Stimulated activated effector memory CD8-positive, alpha-beta T cell treated with anti-CD3 and anti-CD28 coated beads, Interleukin-12 subunit alpha, Interleukin-12 subunit beta, amount 100 ng/mL, for 72 hours (primary cell): ENCODE measurements around the gene CRYBA2.
A peak's percentile ranks its signal among the peaks of the same experiment; 100 is the strongest.

Experiments
- ATAC-seq: fragments of 150-1000 bp; cut with Tn5 transposase; 2 replicates; pipeline ENCODE4 v1.10.0; 2021
- DNase-seq, 2 donors: peaks; one replicate each; pipeline ENCODE4 v3.0.0; 2021 to 2022; ENCODE audit warnings: low spot score in 2 of 2
- H3K27ac Mint-ChIP-seq: one replicate; pipeline ENCODE4 v1.8.0; 2022; ENCODE audit warnings: mild to moderate bottlenecking, mixed read lengths
- H3K36me3 Mint-ChIP-seq: one replicate; pipeline ENCODE4 v1.8.0; 2022; ENCODE audit warnings: mild to moderate bottlenecking, mixed read lengths
- H3K4me1 Mint-ChIP-seq: one replicate; pipeline ENCODE4 v1.8.0; 2022; ENCODE audit warnings: mixed read lengths
- H3K4me3 Mint-ChIP-seq: one replicate; pipeline ENCODE4 v1.8.0; 2022; ENCODE audit warnings: mild to moderate bottlenecking, mixed read lengths
- H3K9me3 Mint-ChIP-seq: one replicate; pipeline ENCODE4 v1.8.0; 2022; ENCODE audit warnings: mixed read lengths

CRYBA2 gene

GRCh38 chr2:218961229-218961628, 32.0 kb downstream of the CRYBA2 start:
- H3K9me3 Mint-ChIP-seq: no peaks in the 10 kb centered on the region
- peak overlapping the region; percentile 61 for H3K4me3 Mint-ChIP-seq
- peaks cover 6% of the 10 kb centered on the region for H3K36me3 Mint-ChIP-seq
- no peak overlapping the region for H3K27ac Mint-ChIP-seq
- no peak for DNase-seq
- peaks cover 15% of the 10 kb centered on the region for H3K4me1 Mint-ChIP-seq
- ATAC-seq: no peak

GRCh38 chr2:218960309-218961165, 32.7 kb downstream of the CRYBA2 start:
- DNase-seq (no peak), ATAC-seq (no peak)
- H3K27ac Mint-ChIP-seq: no peak overlapping the region
- peaks cover 6% of the 10 kb centered on the region for H3K36me3 Mint-ChIP-seq
- H3K4me1 Mint-ChIP-seq: peaks cover 15% of the 10 kb centered on the region
- no peaks in the 10 kb centered on the region for H3K9me3 Mint-ChIP-seq
- peak overlapping the region; percentile 61 for H3K4me3 Mint-ChIP-seq

- H3K36me3 Mint-ChIP-seq: peaks cover 6% of the 10 kb centered on the region
- DNase-seq (no peak), ATAC-seq (no peak)
- no peaks in the 10 kb centered on the region for H3K9me3 Mint-ChIP-seq
- H3K4me1 Mint-ChIP-seq: peaks cover 15% of the 10 kb centered on the region
- H3K4me3 Mint-ChIP-seq: peak overlapping the region; percentile 61
- no peak overlapping the region for H3K27ac Mint-ChIP-seq
Observed at GRCh38 chr2:218959761-218960308, 33.4 kb downstream of the CRYBA2 start.

GRCh38 chr2:218959141-218959731, 34.0 kb downstream of the CRYBA2 start, which contains the start of gene CDK5R2:
TSS of gene CDK5R2 (plus strand) at chr2:218959666. CDS start at chr2:218959821, 155 bp downstream.
- Mint-ChIP-seq H3K4me3 (peak within 1 kb of the TSS; percentile 61), H3K4me1 (peaks cover 15% of the 10 kb centered on the region), H3K9me3 (no peaks in the 10 kb centered on the region), H3K27ac (no peak within 1 kb of the TSS), H3K36me3 (peaks cover 6% of the 10 kb centered on the region)
- ATAC-seq (peak; percentile 95), DNase-seq (peak; percentile 75 to 94)

GRCh38 chr2:218958276-218958675, 34.9 kb downstream of the CRYBA2 start:
- Mint-ChIP-seq H3K27ac (no peak overlapping the region), H3K4me1 (peaks cover 8% of the 10 kb centered on the region)

GRCh38 chr2:218957671-218958070, 35.6 kb downstream of the CRYBA2 start:
- H3K27ac Mint-ChIP-seq: no peak overlapping the region

More at GRCh38 chr2:218958276-218958675, 34.9 kb downstream of the CRYBA2 start:
- ATAC-seq: no peak
- peaks cover 6% of the 10 kb centered on the region for H3K36me3 Mint-ChIP-seq
- no peaks in the 10 kb centered on the region for H3K9me3 Mint-ChIP-seq
- H3K4me3 Mint-ChIP-seq: peak overlapping the region; percentile 61
- no peak for DNase-seq

GRCh38 chr2:218956039-218956438, 37.2 kb downstream of the CRYBA2 start:
- no peak overlapping the region for H3K4me3 Mint-ChIP-seq
- peaks cover 3% of the 10 kb centered on the region for H3K4me1 Mint-ChIP-seq
- H3K9me3 Mint-ChIP-seq: no peaks in the 10 kb centered on the region
- no peak overlapping the region for H3K27ac Mint-ChIP-seq
- ATAC-seq (no peak), DNase-seq (no peak)
- peaks cover 6% of the 10 kb centered on the region for H3K36me3 Mint-ChIP-seq

More at GRCh38 chr2:218957671-218958070, 35.6 kb downstream of the CRYBA2 start:
- Mint-ChIP-seq H3K9me3 (no peaks in the 10 kb centered on the region), H3K36me3 (peaks cover 6% of the 10 kb centered on the region), H3K4me3 (no peak overlapping the region), H3K4me1 (peaks cover 8% of the 10 kb centered on the region)
- DNase-seq (no peak), ATAC-seq (no peak)

- DNase-seq (no peak), ATAC-seq (no peak)
- Mint-ChIP-seq H3K4me1 (no peaks in the 10 kb centered on the region), H3K4me3 (no peak overlapping the region), H3K27ac (no peak overlapping the region), H3K36me3 (peaks cover 6% of the 10 kb centered on the region), H3K9me3 (no peaks in the 10 kb centered on the region)
Observed at GRCh38 chr2:218954541-218955300, 38.5 kb downstream of the CRYBA2 start.

GRCh38 chr2:218953366-218953954, 39.8 kb downstream of the CRYBA2 start:
- H3K4me1 Mint-ChIP-seq: no peaks in the 10 kb centered on the region
- ATAC-seq: no peak
- DNase-seq: no peak
- H3K4me3 Mint-ChIP-seq: no peak overlapping the region
- H3K27ac Mint-ChIP-seq: no peak overlapping the region
- no peaks in the 10 kb centered on the region for H3K36me3 Mint-ChIP-seq
- no peaks in the 10 kb centered on the region for H3K9me3 Mint-ChIP-seq

- H3K4me1 Mint-ChIP-seq: no peaks in the 10 kb centered on the region
- no peaks in the 10 kb centered on the region for H3K36me3 Mint-ChIP-seq
- no peak overlapping the region for H3K27ac Mint-ChIP-seq
- no peak for ATAC-seq
- H3K9me3 Mint-ChIP-seq: no peaks in the 10 kb centered on the region
- no peak for DNase-seq
- no peak overlapping the region for H3K4me3 Mint-ChIP-seq
Observed at GRCh38 chr2:218952160-218952559, 41.1 kb downstream of the CRYBA2 start.

GRCh38 chr2:218946621-218947020, 46.6 kb downstream of the CRYBA2 start:
- H3K9me3 Mint-ChIP-seq: no peaks in the 10 kb centered on the region
- DNase-seq: no peak
- H3K4me3 Mint-ChIP-seq: no peak overlapping the region
- ATAC-seq: no peak
- H3K27ac Mint-ChIP-seq: no peak overlapping the region
- no peaks in the 10 kb centered on the region for H3K36me3 Mint-ChIP-seq
- no peaks in the 10 kb centered on the region for H3K4me1 Mint-ChIP-seq

GRCh38 chr2:218944759-218945404, 48.3 kb downstream of the CRYBA2 start:
- Mint-ChIP-seq H3K27ac (no peak overlapping the region), H3K4me1 (no peaks in the 10 kb centered on the region)
- ATAC-seq: no peak

More at GRCh38 chr2:218944759-218945404, 48.3 kb downstream of the CRYBA2 start:
- H3K36me3 Mint-ChIP-seq: no peaks in the 10 kb centered on the region
- no peak overlapping the region for H3K4me3 Mint-ChIP-seq
- DNase-seq: no peak
- no peaks in the 10 kb centered on the region for H3K9me3 Mint-ChIP-seq
